Peyer's patch (tissue), 4 donors: ENCODE measurements around the gene EPS8.

Experiments used
- CTCF ChIP-seq, 6 experiments: fragments of 450-650 bp in 4 of 6; fragments of 200-600 bp in 2 of 6; sonication (generic) in 1 of 6; IDR thresholded peaks; one replicate each; pipeline ENCODE4 v1.5.1; 2017 to 2019; ENCODE audit warnings: antibody characterized with exemption in 6 of 6, mild to moderate bottlenecking in 3 of 6, moderate library complexity in 1 of 6
- POLR2A ChIP-seq, 2 donors: fragments of 450-650 bp; IDR thresholded peaks; one replicate each; pipeline ENCODE4 v1.5.1; 2017; ENCODE audit warnings: antibody characterized with exemption in 2 of 2, mild to moderate bottlenecking in 2 of 2, moderate library complexity in 2 of 2

DNA sequence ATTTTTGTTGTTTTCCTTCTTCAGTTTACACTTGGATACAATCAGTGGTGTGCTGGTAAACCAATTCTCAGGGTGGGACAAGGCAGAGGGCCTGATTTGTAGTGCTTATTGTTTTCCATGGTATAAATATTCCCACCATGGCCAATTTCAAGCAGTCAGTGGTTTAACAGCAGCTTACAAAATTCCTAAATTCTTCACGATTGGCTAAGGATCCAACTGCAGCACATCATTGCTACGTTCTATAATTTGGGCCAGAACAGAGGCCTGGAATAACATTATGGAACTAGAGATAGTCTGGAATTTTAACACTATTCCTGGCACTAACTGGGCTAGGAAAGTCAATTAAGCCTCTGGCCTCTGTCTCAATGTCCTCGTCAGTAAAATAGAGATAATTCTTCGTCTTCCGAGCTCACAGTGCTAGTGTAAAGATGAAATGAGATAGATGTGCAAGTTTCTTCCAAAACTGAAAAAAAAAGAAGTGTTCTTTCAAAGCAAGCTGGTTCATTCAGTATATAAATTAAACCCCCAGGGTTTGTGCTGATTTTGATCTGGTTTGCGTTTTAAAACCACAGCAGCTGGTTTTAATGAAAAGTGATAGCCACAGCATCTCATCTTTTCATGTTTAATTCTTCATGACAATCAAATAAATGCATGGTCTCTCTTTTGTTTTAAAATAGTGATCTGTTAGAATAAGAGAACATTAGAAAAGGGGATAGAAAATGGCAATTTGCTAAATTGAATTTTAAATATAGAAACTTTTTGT is 104.1 kb downstream of the EPS8 start:
- TF ChIP-seq CTCF (IDR thresholded peaks at IDR 0.05) (no peak), POLR2A (IDR thresholded peaks at IDR 0.05) (no peak)
